CD4-positive, alpha-beta T cell treated with Interleukin-2 at 100 ng/mL for 4 hours (primary cell): ENCODE measurements around the gene LRRC37A2.
"Not testable (repeated sequence)": the region's sequence is repeated elsewhere in the genome, so short reads cannot be mapped to it uniquely, and the experiment has no call there.

Source experiments
- DNase-seq: peaks from one replicate; pipeline ENCODE4 v3.0.0-alpha.2; 2020; ENCODE audit warnings: low spot score

The LRRC37A2 gene

GRCh38 chr17:46512168-46512567 is at the start of gene LRRC37A2:
Gene LRRC37A2, plus strand, starts transcription at chr17:46512468. Its CDS starts 245 bp downstream, at chr17:46512713.
- not testable (repeated sequence) for DNase-seq

GRCh38 chr17:46467618-46468017 is 44.6 kb upstream of the LRRC37A2 start:
- DNase-seq: not testable (repeated sequence)

DNA sequence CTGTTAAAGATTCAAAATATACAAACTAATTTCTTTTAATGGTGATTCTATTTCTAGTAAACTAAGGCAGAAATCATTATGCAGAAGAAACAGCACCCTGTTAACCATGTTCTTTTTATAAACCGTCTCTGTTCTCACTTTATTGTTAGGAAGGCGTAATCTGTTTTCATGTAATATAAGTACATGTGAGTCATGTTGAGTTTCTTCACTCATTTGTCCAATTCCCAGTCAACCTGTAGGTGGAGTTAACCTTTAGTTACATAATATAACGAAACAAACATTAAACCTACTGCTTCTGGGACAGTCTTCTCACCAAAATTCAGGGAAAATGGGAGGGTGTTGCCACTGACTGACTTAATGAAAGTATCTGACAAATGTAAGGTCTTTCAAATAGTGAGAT is 37.8 kb upstream of the LRRC37A2 start:
- DNase-seq: not testable (repeated sequence)

DNA sequence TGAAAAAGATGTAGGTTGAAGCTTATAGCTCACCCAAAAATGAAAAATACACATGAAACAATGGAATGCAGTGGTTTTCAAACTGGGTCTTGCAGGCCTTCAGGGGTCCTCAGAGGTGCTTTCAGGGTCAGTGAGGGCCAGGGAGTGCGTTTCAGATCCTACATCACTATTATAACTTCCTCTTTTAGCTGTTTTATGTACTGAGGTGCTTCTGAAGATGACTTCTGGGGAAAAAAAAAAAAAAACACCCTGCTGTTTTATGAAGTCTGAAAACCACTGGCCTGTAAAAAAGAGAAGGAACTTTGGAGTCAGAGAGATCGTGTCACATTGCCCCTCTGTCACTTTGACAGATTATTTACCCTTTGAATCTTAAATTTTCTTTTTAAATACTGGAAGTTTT is 36.7 kb upstream of the LRRC37A2 start:
- DNase-seq: not testable (repeated sequence)

- not testable (repeated sequence) for DNase-seq
Observed at GRCh38 chr17:46478823-46479222, 33.4 kb upstream of the LRRC37A2 start.

GRCh38 chr17:46481310-46481709 is 31.0 kb upstream of the LRRC37A2 start:
- DNase-seq: not testable (repeated sequence)

- not testable (repeated sequence) for DNase-seq
Observed at GRCh38 chr17:46492021-46492420, 20.2 kb upstream of the LRRC37A2 start.

GRCh38 chr17:46499437-46500139 is 12.7 kb upstream of the LRRC37A2 start:
- not testable (repeated sequence) for DNase-seq

GRCh38 chr17:46505896-46506295 is 6.4 kb upstream of the LRRC37A2 start:
- not testable (repeated sequence) for DNase-seq

GRCh38 chr17:46534716-46535115 is 22.4 kb downstream of the LRRC37A2 start:
- DNase-seq: not testable (repeated sequence)

DNA sequence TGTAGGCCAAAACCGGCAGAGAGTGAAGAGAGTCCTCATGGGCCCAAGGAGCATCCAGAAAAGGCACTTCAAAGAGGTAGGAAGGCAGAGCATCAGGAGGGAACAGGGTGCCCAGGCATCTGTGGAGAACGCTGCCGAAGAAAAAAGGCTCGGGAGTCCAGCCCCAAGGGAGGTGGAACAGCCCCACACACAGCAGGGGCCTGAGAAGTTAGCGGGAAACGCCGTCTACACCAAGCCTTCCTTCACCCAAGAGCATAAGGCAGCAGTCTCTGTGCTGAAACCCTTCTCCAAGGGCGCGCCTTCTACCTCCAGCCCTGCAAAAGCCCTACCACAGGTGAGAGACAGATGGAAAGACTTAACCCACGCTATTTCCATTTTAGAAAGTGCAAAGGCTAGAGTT is 36.3 kb downstream of the LRRC37A2 start:
- DNase-seq: not testable (repeated sequence)

DNA sequence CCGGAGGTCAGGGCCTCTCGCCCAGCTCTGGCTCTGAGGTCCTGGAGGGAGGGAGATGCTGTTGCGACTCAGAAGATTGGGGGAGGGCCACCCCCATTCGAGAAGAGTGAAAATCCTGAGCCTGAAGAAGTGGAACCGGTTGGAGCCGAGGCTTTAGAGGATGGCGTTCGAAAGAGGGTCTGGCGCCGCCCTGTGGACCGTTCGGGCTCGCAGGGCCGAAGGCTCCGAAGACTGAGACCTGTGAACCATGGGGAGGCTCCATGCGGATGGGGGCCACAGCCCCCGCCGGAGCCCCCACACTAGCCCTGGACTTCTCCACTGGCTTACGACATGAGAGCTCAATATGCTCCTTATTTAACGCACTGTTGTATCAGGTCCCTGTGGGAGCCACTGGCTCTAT is 46.9 kb downstream of the LRRC37A2 start:
- DNase-seq: not testable (repeated sequence)

DNA sequence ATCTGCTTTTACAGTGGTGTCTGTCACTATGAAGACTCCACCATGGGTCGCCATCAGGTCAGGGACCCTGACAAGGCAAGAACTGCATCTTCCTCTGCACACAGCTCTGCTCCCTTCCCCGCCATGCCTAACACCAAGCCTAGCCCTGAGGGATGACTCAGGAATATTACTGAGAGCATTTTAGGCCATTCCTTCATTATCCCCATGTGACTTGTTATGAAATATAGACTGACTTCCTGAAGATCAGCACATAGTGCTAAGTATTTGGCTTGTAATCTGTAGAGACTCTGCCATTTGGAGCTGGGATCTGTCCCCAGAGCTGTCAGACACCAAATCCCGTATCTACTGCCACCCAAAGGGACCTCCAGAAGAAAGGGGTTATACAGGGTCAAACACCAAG is 47.8 kb downstream of the LRRC37A2 start:
- DNase-seq: not testable (repeated sequence)

DNA sequence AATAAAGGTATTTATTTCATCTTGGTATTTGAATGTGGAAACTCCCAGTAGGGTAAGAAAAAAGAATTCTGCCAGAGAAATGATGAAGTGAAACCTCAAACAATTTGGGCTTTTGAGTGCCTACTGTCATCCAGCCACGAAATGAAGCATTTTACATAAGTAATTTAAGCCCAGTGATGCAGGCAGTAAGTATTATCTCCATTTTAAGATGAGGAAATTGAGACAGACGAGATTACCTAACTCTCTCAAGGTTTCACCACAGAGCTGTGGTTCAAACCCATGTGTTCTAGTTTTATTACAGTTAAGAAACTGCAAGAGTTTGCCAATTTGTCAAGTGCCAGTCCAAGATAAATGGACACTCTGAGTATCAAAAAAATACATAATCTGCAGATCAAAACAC is 54.0 kb downstream of the LRRC37A2 start:
- not testable (repeated sequence) for DNase-seq

- not testable (repeated sequence) for DNase-seq
Observed at GRCh38 chr17:46566980-46567379, 54.7 kb downstream of the LRRC37A2 start.

DNA sequence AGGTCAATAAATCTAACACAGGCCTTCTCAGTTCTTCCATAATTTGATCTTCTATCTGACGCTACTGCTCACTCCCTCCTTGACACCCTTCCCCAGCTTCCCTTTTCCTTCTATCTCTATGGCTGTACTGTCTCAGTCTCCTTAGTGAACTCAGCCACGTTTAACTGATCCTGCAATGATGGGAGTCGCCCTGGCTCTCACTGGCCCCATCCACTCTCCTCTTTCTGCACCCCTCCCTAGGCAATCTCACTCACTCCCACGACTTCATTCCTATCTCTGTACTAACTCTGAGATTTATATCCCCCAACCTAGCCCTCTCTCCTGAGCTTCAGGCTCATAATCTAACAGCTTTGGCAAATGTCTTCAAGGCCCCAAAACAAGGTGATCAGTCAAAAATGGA is 59.5 kb downstream of the LRRC37A2 start:
- not testable (repeated sequence) for DNase-seq

- DNase-seq: peak; percentile 95
Observed at GRCh38 chr17:46579083-46580075, 67.1 kb downstream of the LRRC37A2 start, which contains the start of gene ARL17A. Gene ARL17A, minus strand, starts transcription at chr17:46579691. Its CDS starts 3,369 bp downstream, at chr17:46576322.

- peak; percentile 6 for DNase-seq
Observed at GRCh38 chr17:46580082-46580481, 67.8 kb downstream of the LRRC37A2 start.

DNA sequence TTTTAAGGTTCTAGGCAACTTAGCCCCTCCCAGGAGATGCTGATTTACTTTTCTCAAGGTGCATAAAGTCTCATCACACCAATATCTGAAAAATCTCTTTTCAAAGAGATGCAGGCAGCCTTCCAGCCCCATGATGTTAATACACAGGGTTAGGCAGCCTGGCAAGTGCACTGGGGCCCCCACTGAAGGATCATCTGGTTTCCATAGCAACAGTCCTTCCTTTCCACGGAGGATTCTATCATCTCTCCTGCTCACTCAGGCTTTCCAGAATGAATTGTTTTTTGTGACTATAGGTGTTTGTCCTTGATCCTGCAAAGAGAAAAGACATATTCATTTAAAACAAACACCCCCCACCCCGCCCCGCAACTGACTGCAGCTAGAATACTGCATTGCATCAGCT is 73.2 kb downstream of the LRRC37A2 start:
- DNase-seq: not testable (repeated sequence)

- DNase-seq: not testable (repeated sequence)
Observed at GRCh38 chr17:46590157-46591146, 78.2 kb downstream of the LRRC37A2 start, which contains the start of gene NSF. Gene NSF, plus strand, starts transcription at chr17:46590669. Its CDS starts 107 bp downstream, at chr17:46590776.

DNA sequence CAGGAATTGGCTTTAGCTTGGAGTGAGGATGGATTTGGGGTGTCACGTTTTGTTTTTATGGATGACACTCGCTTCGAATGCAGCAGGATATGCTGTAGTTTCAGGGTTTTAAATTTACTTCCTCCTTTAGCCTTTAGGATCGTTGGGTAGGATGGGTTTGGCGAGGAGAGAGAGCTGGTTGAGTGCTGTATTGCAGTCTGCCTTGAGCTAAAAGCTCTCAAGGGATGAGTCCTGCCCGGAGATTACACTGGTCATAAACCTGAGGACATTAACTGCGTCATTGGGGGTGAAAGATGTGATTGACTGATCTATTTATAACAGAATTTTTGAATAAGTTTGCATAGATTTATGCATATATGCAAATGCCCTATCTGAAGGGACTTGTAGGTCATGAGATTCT is 79.1 kb downstream of the LRRC37A2 start:
- DNase-seq: not testable (repeated sequence)
